ENCODE data around the gene NTNG1. TPM values are rescaled to one million over a fixed set of nuclear protein-coding genes. Genes with fewer than 3 reads are reported as not detected.

NTNG1 gene
- total RNA-seq, 1 experiment from 2014 or later, result 1.5 TPM

DNA sequence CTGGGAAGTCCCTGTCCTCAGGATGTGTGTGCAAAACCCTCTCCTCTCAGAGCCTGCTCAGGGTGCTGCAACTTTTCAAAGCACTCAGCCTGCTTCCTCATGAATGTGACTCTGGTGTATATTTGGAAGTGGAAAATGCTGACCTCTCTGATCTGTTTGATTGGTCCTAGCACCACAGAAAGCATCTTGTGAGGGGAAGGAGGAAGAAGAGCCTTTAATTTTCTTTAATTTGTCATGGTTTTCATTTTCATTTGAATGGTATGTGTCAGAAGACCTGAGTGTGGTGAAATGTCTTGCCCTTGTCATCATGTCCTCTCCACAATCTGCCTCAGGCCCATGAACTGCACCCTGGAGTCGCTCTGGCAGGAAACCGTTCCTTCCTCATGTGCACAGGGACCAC is 383.5 kb downstream of the NTNG1 start:
- Histone ChIP-seq H3K23ac (ENCODE audit: insufficient read length, low read depth, low read length) (no peak overlapping the region), H3K27ac (ENCODE audit: insufficient read length, low read depth, low read length) (no peak overlapping the region), H3K56ac (ENCODE audit: insufficient read length, low read depth, low read length) (no peak overlapping the region), H2AFZ (ENCODE audit: low read length) (no peak overlapping the region), H4K20me1 (ENCODE audit: control insufficient read depth, insufficient read depth, insufficient read length) (no peaks in the 10 kb centered on the region), H3K79me2 (ENCODE audit: insufficient read depth, low read length) (no peaks in the 10 kb centered on the region), H3K4me1 (ENCODE audit: insufficient read depth, low read length) (no peaks in the 10 kb centered on the region), H3K23me2 (ENCODE audit: insufficient read length, low read depth, low read length, poor library complexity, severe bottlenecking) (no peaks in the 10 kb centered on the region), H3K27me3 (ENCODE audit: insufficient read depth, low read length) (no peaks in the 10 kb centered on the region), H2BK5ac (ENCODE audit: insufficient read length, low read length) (no peak overlapping the region), H3T11ph (ENCODE audit: low read length) (no peak overlapping the region), H4K8ac (replicated peaks; ENCODE audit: insufficient read length, low read depth, low read length) (no peak overlapping the region), H3K9ac (ENCODE audit: extremely low read depth, insufficient read length, low read length) (no peak overlapping the region), H3K4ac (ENCODE audit: low read depth, low read length) (no peak overlapping the region), H2AK5ac (ENCODE audit: insufficient read length, low read length) (no peak overlapping the region), H3K9me3 (ENCODE audit: control insufficient read depth, low read depth, low read length) (no peaks in the 10 kb centered on the region), H4K91ac (ENCODE audit: insufficient read length, low read depth, low read length) (no peak overlapping the region), H2BK12ac (ENCODE audit: insufficient read length, low read depth, low read length) (no peak overlapping the region), H2BK15ac (ENCODE audit: low read depth, low read length) (no peak overlapping the region), H3K4me2 (ENCODE audit: insufficient read depth, insufficient read length, low read length) (no peak overlapping the region), H2BK20ac (ENCODE audit: low read depth, low read length, poor library complexity, severe bottlenecking) (no peak overlapping the region), H4K5ac (ENCODE audit: insufficient read length, low read depth, low read length) (no peak overlapping the region), H3K79me1 (ENCODE audit: insufficient read depth, low read depth, low read length, poor library complexity, severe bottlenecking) (no peaks in the 10 kb centered on the region), H2BK120ac (ENCODE audit: low read depth, low read length, poor library complexity, severe bottlenecking) (no peak overlapping the region), H3K14ac (ENCODE audit: insufficient read depth, low read length) (no peak overlapping the region), H3K18ac (ENCODE audit: insufficient read length, low read depth, low read length) (no peak overlapping the region)
- no peak for DNase-seq
- Mint-ChIP-seq H3K36me3 (ENCODE audit: insufficient read depth in 1 of 3, low read depth in 3 of 3) (no peaks in the 10 kb centered on the region), H3K27ac (peak overlapping the region in 2 of 3 experiments; percentile 19 to 47; a peak in 3 of 7 replicates), H3K27me3 (ENCODE audit: low read depth) (no peaks in the 10 kb centered on the region), H3K4me1 (peaks cover 32 to 42% of the 10 kb centered on the region in 2 experiments), H3K4me3 (no peak overlapping the region), H3K9me3 (peaks cover 0 to 3% of the 10 kb centered on the region in 2 experiments; a peak in 2 of 5 replicates)
- no CpG with 5 or more reads among the region's 2 CpGs for WGBS (ENCODE audit: extremely low coverage, insufficient read length, low lambda C conversion rate)
- TF ChIP-seq CTCF (conservative IDR thresholded peaks at IDR 0.05), result no peak
